ENCODE measurements around the gene AMMECR1L. TPM values are rescaled to one million over a fixed set of nuclear protein-coding genes. Genes with fewer than 3 reads are reported as not detected.

The AMMECR1L gene
- total RNA-seq, 1 donor from 2014 or later, result 24.0 TPM

- TF ChIP-seq, protein P1, sequence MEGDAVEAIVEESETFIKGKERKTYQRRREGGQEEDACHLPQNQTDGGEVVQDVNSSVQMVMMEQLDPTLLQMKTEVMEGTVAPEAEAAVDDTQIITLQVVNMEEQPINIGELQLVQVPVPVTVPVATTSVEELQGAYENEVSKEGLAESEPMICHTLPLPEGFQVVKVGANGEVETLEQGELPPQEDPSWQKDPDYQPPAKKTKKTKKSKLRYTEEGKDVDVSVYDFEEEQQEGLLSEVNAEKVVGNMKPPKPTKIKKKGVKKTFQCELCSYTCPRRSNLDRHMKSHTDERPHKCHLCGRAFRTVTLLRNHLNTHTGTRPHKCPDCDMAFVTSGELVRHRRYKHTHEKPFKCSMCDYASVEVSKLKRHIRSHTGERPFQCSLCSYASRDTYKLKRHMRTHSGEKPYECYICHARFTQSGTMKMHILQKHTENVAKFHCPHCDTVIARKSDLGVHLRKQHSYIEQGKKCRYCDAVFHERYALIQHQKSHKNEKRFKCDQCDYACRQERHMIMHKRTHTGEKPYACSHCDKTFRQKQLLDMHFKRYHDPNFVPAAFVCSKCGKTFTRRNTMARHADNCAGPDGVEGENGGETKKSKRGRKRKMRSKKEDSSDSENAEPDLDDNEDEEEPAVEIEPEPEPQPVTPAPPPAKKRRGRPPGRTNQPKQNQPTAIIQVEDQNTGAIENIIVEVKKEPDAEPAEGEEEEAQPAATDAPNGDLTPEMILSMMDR (IDR thresholded peaks at IDR 0.05; ENCODE audit: unreplicated experiment), result no peak
- peaks cover 18% of the 10 kb centered on the region for H3K4me1 Mint-ChIP-seq (ENCODE audit: low read depth)
Measured at GRCh38 chr2:127862228-127862627, 23.5 kb downstream of the AMMECR1L start.

DNA sequence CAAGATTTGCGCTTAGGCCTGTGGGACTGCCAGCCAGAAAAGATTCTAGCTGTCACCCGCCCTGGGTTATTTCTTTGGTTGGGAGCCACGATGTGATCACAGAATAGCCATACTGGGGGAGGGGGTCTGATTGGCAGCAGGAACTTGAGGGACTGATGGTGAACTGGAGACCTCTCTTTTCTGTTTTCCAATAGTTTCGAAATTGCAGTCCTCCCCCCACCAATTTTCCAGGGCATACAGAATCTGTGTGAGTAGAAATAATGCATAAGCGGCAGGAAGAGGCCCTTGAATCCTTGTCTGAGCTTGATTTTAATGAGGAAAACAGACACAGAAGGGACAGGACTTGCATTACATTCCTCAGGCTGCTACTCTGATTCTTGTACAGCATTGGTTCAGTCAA, 25.6 kb downstream of the AMMECR1L start:
- Mint-ChIP-seq H3K27me3 (no peaks in the 10 kb centered on the region), H3K36me3 (ENCODE audit: insufficient read depth) (peaks cover 16% of the 10 kb centered on the region), H3K9me3 (ENCODE audit: low read depth) (no peaks in the 10 kb centered on the region), H3K4me1 (ENCODE audit: low read depth) (peaks cover 24% of the 10 kb centered on the region), H3K4me3 (ENCODE audit: low read depth) (peak overlapping the region; percentile 68), H3K27ac (peak overlapping the region; percentile 96)
- TF ChIP-seq, protein P1 (IDR thresholded peaks at IDR 0.05; ENCODE audit: unreplicated experiment), result no peak
- no peak for DNase-seq (ENCODE audit: low spot score, unreplicated experiment)

More at GRCh38 chr2:127862228-127862627, 23.5 kb downstream of the AMMECR1L start:
- Mint-ChIP-seq H3K27ac (no peak overlapping the region), H3K9me3 (ENCODE audit: low read depth) (no peaks in the 10 kb centered on the region), H3K4me3 (ENCODE audit: low read depth) (no peak overlapping the region), H3K27me3 (no peaks in the 10 kb centered on the region), H3K36me3 (ENCODE audit: insufficient read depth) (peaks cover 20% of the 10 kb centered on the region)
- no peak for DNase-seq (ENCODE audit: low spot score, unreplicated experiment)

GRCh38 chr2:127859712-127860085, 26.1 kb downstream of the AMMECR1L start:
- TF ChIP-seq, protein P1 (IDR thresholded peaks at IDR 0.05; ENCODE audit: unreplicated experiment), result no peak
- peak overlapping the region; percentile 68 for H3K4me3 Mint-ChIP-seq (ENCODE audit: low read depth)
- peaks cover 26% of the 10 kb centered on the region for H3K4me1 Mint-ChIP-seq (ENCODE audit: low read depth)
- peaks cover 12% of the 10 kb centered on the region for H3K36me3 Mint-ChIP-seq (ENCODE audit: insufficient read depth)
- peak overlapping the region; percentile 96 for H3K27ac Mint-ChIP-seq
- H3K9me3 Mint-ChIP-seq (ENCODE audit: low read depth), result no peaks in the 10 kb centered on the region
- no peaks in the 10 kb centered on the region for H3K27me3 Mint-ChIP-seq
- peak; percentile 75 for DNase-seq (ENCODE audit: low spot score, unreplicated experiment)

DNA sequence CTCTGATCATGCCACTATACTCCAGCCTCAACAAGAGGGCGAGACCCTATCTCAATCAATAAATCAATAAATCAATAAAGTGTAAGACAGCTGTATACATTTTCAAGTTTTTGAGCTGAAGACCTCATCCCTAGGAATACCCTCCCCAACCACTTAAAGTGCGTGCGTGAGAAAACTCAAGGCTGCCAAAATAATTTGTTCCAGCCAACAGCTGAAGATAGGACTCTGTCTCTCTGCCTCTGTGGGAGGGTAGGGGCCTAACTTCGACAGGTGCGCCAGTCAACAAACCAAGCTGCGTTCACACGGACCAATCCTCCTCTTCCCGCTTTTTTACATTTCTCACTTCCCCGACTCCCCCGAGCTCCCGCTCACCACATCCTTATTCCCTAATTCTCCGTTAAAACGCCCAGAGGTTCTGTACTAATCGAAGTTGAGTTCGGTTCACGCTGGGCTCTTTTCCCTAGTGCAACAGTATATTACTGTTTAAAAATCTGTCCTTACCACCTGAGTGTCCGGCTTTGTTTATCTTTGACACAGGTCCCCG, 28.4 kb downstream of the AMMECR1L start:
- no peaks in the 10 kb centered on the region for H3K27me3 Mint-ChIP-seq
- TF ChIP-seq, protein P1 (IDR thresholded peaks at IDR 0.05; ENCODE audit: unreplicated experiment), result no peak
- no peaks in the 10 kb centered on the region for H3K9me3 Mint-ChIP-seq (ENCODE audit: low read depth)
- H3K4me1 Mint-ChIP-seq (ENCODE audit: low read depth), result peaks cover 28% of the 10 kb centered on the region
- peaks cover 4% of the 10 kb centered on the region for H3K36me3 Mint-ChIP-seq (ENCODE audit: insufficient read depth)
- peak overlapping the region; percentile 83 for H3K4me3 Mint-ChIP-seq (ENCODE audit: low read depth)
- H3K27ac Mint-ChIP-seq, result peak overlapping the region; percentile 91
- DNase-seq (ENCODE audit: low spot score, unreplicated experiment), result no peak

DNA sequence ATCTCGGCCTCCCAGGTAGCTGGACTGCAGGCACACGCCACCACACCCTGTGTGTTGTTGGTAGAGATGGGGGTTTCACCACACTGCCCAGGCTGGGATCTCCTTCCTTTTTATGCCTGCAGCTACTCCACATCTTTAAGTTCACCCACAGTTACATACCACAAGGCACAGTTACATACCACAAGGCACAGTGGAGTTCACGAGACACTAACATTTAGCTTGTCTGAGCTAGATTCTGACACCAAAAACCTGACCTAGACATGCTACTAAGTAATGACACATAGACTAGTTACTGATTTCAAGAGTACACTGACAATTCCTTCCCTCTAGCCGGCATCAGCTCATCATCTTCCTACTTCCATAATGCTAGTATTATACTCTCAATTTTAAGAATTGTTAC, 32.1 kb downstream of the AMMECR1L start:
- H3K27ac Mint-ChIP-seq, result no peak overlapping the region
- TF ChIP-seq, protein P1 (IDR thresholded peaks at IDR 0.05; ENCODE audit: unreplicated experiment), result no peak

More for the DNA sequence above, 32.1 kb downstream of the AMMECR1L start:
- H3K27me3 Mint-ChIP-seq, result no peaks in the 10 kb centered on the region
- H3K36me3 Mint-ChIP-seq (ENCODE audit: insufficient read depth), result peaks cover 21% of the 10 kb centered on the region
- H3K4me1 Mint-ChIP-seq (ENCODE audit: low read depth), result peaks cover 13% of the 10 kb centered on the region
- H3K4me3 Mint-ChIP-seq (ENCODE audit: low read depth), result no peak overlapping the region
- no peak for DNase-seq (ENCODE audit: low spot score, unreplicated experiment)
- H3K9me3 Mint-ChIP-seq (ENCODE audit: low read depth), result no peaks in the 10 kb centered on the region
